ENCODE data around the gene B4GALT1. TPM values are rescaled to one million over a fixed set of nuclear protein-coding genes. Genes with fewer than 3 reads are reported as not detected.

Gene B4GALT1
- total and polyA plus RNA-seq, 4 donors = 27.2 to 130 (median 86.2) TPM

GRCh38 chr9:33170464-33171415 lies 3.6 kb upstream of the B4GALT1 start:
- H3K27ac ChIP-seq (ENCODE audit: low read depth in 1 of 2, low read length in 1 of 2) = peak overlapping the region in 1 of 2 donors; percentile 42
- DNase-seq (peak in 1 of 3 donors; percentile 44), ATAC-seq (ENCODE audit: insufficient read depth, low FRiP score) (no peak)
- no peaks in the 10 kb centered on the region for H3K9me3 ChIP-seq (ENCODE audit: control insufficient read depth in 4 of 4, insufficient read depth in 3 of 4, low read length in 3 of 4)
- H3K9ac ChIP-seq (ENCODE audit: insufficient read depth in 1 of 2, low read length in 2 of 2) = no peak overlapping the region
- peaks cover 0 to 6% (median 0%) of the 10 kb centered on the region in 4 donors for H3K36me3 ChIP-seq (ENCODE audit: control insufficient read depth in 4 of 4, insufficient read depth in 4 of 4, low read length in 4 of 4)
- TF ChIP-seq CTCF (IDR thresholded peaks at IDR 0.05; ENCODE audit: control extremely low read depth, extremely low read depth) = peak; percentile 50
- H3K27me3 ChIP-seq (ENCODE audit: control insufficient read depth in 3 of 3, insufficient read depth in 3 of 3, low read length in 2 of 3) = no peaks in the 10 kb centered on the region
- WGBS, 2 donors = 49 to 56% methylated on average over 11 of the region's 11 CpGs
- peaks cover 0 to 11% (median 7%) of the 10 kb centered on the region in 5 donors for H3K4me1 ChIP-seq (ENCODE audit: control insufficient read depth in 5 of 5, insufficient read depth in 5 of 5, low read length in 5 of 5)
- H3K4me3 ChIP-seq = no peak overlapping the region

GRCh38 chr9:33168941-33169544 lies 1.9 kb upstream of the B4GALT1 start:
- no peak for TF ChIP-seq CTCF (IDR thresholded peaks at IDR 0.05; ENCODE audit: control extremely low read depth, extremely low read depth)
- ATAC-seq (ENCODE audit: insufficient read depth, low FRiP score) = no peak
- H3K4me1 ChIP-seq (ENCODE audit: control insufficient read depth in 5 of 5, insufficient read depth in 5 of 5, low read length in 5 of 5) = peaks cover 7 to 28% (median 16%) of the 10 kb centered on the region in 5 donors
- 78 to 88% methylated on average over 1 of the region's 1 CpG for WGBS, 2 donors
- H3K27me3 ChIP-seq (ENCODE audit: control insufficient read depth in 3 of 3, insufficient read depth in 3 of 3, low read length in 2 of 3) = no peaks in the 10 kb centered on the region
- no peak overlapping the region for H3K4me3 ChIP-seq
- H3K36me3 ChIP-seq (ENCODE audit: control insufficient read depth in 4 of 4, insufficient read depth in 4 of 4, low read length in 4 of 4) = peaks cover 0 to 6% (median 0%) of the 10 kb centered on the region in 4 donors
- peak overlapping the region in 1 of 2 donors; percentile 92 for H3K27ac ChIP-seq (ENCODE audit: low read depth in 1 of 2, low read length in 1 of 2)
- H3K9ac ChIP-seq (ENCODE audit: insufficient read depth in 1 of 2, low read length in 2 of 2) = no peak overlapping the region
- no peaks in the 10 kb centered on the region for H3K9me3 ChIP-seq (ENCODE audit: control insufficient read depth in 4 of 4, insufficient read depth in 3 of 4, low read length in 3 of 4)
- no peak for DNase-seq

GRCh38 chr9:33167972-33168461 lies 881 bp upstream of the B4GALT1 start:
- TF ChIP-seq CTCF (IDR thresholded peaks at IDR 0.05; ENCODE audit: control extremely low read depth, extremely low read depth) = no peak
- Histone ChIP-seq H3K27ac (ENCODE audit: low read depth in 1 of 2, low read length in 1 of 2) (peak overlapping the region; percentile 65 to 92), H3K4me3 (no peak overlapping the region), H3K4me1 (ENCODE audit: control insufficient read depth in 5 of 5, insufficient read depth in 5 of 5, low read length in 5 of 5) (peaks cover 11 to 38% (median 25%) of the 10 kb centered on the region in 5 donors), H3K36me3 (ENCODE audit: control insufficient read depth in 4 of 4, insufficient read depth in 4 of 4, low read length in 4 of 4) (peaks cover 0 to 6% (median 0%) of the 10 kb centered on the region in 4 donors), H3K27me3 (ENCODE audit: control insufficient read depth in 3 of 3, insufficient read depth in 3 of 3, low read length in 2 of 3) (no peaks in the 10 kb centered on the region), H3K9me3 (ENCODE audit: control insufficient read depth in 4 of 4, insufficient read depth in 3 of 4, low read length in 3 of 4) (no peaks in the 10 kb centered on the region), H3K9ac (ENCODE audit: insufficient read depth in 1 of 2, low read length in 2 of 2) (peak overlapping the region in 1 of 2 donors; percentile 59)
- ATAC-seq (ENCODE audit: insufficient read depth, low FRiP score) = no peak
- 24 to 25% methylated on average over 8 of the region's 8 CpGs for WGBS, 2 donors
- peak in 1 of 3 donors; percentile 35 for DNase-seq
